Caco-2 (cell line): ENCODE measurements around the gene PUDP. TPM values are rescaled to one million over a fixed set of nuclear protein-coding genes. Genes with fewer than 3 reads are reported as not detected.
"Not testable (repeated sequence)": the region's sequence is repeated elsewhere in the genome, so short reads cannot be mapped to it uniquely, and the experiment has no call there.

Source experiments
- BruUV-seq: library from RNA; stranded (reverse); fragments of 400-500 nt; replicated peaks from 2 replicates; lab custom pipeline; 2021; lab: Mats Ljungman, UMichigan
- CTCF ChIA-PET: fragments of 300-600 bp; sonication (Branson Sonifier 250); formaldehyde crosslinking; loops from one replicate; lab custom pipeline; 2022; ENCODE audit warnings: antibody characterized with exemption; lab: Charles Lee
- POLR2A ChIA-PET: fragments of 300-600 bp; sonication (Branson Sonifier 250); formaldehyde crosslinking; loops from one replicate; lab custom pipeline; 2022; ENCODE audit warnings: antibody characterized with exemption; lab: Charles Lee
- DNase-seq, 2 experiments: peaks; one replicate each; pipeline versions ENCODE4 v3.0.0 to v3.0.0-alpha.2; 2020 to 2022
- H3K27me3 ChIP-seq: replicated peaks from 2 replicates; pipeline ENCODE4 v1.6.0; 2011; ENCODE audit warnings: low read length; ENCODE audit not compliant: control insufficient read depth, insufficient read depth
- H3K36me3 ChIP-seq: 2 replicates; pipeline ENCODE4 v1.5.1; 2011; ENCODE audit warnings: low read length; ENCODE audit not compliant: control insufficient read depth, insufficient read depth
- H3K4me1 ChIP-seq: fragments of 250-450 bp; sonication (Bioruptor Pico); 2 replicates; pipeline ENCODE4 v1.5.1; 2020; ENCODE audit warnings: mild to moderate bottlenecking
- H3K4me3 ChIP-seq: 2 replicates; pipeline ENCODE4 v1.5.1; 2011; ENCODE audit warnings: low read depth, mild to moderate bottlenecking, control low read depth, low read length
- H3K9me3 ChIP-seq: fragments of 250-450 bp; sonication (Bioruptor Pico); 2 replicates; pipeline ENCODE4 v1.5.1; 2020; ENCODE audit warnings: mild to moderate bottlenecking, moderate library complexity
- H3K27ac Mint-ChIP-seq: one replicate; pipeline ENCODE4 v1.8.0; 2022; ENCODE audit warnings: mixed read lengths; ENCODE audit not compliant: unreplicated experiment
- H3K27me3 Mint-ChIP-seq: one replicate; pipeline ENCODE4 v1.8.0; 2022; ENCODE audit warnings: mixed read lengths; ENCODE audit not compliant: insufficient read depth, unreplicated experiment
- H3K36me3 Mint-ChIP-seq: one replicate; pipeline ENCODE4 v1.8.0; 2022; ENCODE audit warnings: mild to moderate bottlenecking, mixed read lengths; ENCODE audit not compliant: insufficient read depth, unreplicated experiment
- H3K4me1 Mint-ChIP-seq: one replicate; pipeline ENCODE4 v1.8.0; 2022; ENCODE audit warnings: low read depth, mixed read lengths; ENCODE audit not compliant: unreplicated experiment
- H3K4me3 Mint-ChIP-seq: one replicate; pipeline ENCODE4 v1.8.0; 2022; ENCODE audit warnings: mild to moderate bottlenecking, moderate library complexity, mixed read lengths; ENCODE audit not compliant: unreplicated experiment
- H3K9me3 Mint-ChIP-seq: one replicate; pipeline ENCODE4 v1.8.0; 2022; ENCODE audit warnings: mixed read lengths; ENCODE audit not compliant: unreplicated experiment
- CTCF ChIP-seq, 2 experiments: fragments of 200-600 bp in 1 of 2; IDR thresholded peaks; 1 replicate in 1 of 2; 2 replicates in 1 of 2; pipeline versions ENCODE4 v1.5.1 to v1.8.0; 2011 to 2022; ENCODE audit warnings: antibody characterized with exemption in 1 of 2, control low read depth in 1 of 2, inconsistent platforms in 1 of 2, low read depth in 1 of 2, low read length in 1 of 2, mild to moderate bottlenecking in 1 of 2, moderate library complexity in 1 of 2; ENCODE audit not compliant: insufficient read depth in 1 of 2, severe bottlenecking in 1 of 2, unreplicated experiment in 1 of 2
- intact Hi-C: fragments of 100-400 bp; cut with micrococcal nuclease; formaldehyde crosslinking; loops from one replicate; pipeline ENCODE4 v1.10.0; 2022; ENCODE audit not compliant: unreplicated experiment
- total RNA-seq: library from RNA; stranded (reverse); gene quantifications from 2 replicates; pipeline ENCODE4 v1.2.3, GENCODE V29; 2022

Gene PUDP
- total RNA-seq, 1 experiment from 2014 or later: 57.5 TPM

GRCh38 chrX:7047951-7048350 is 100.0 kb downstream of the PUDP start:
- Histone ChIP-seq H3K4me1 (no peaks in the 10 kb centered on the region), H3K4me3 (no peak overlapping the region), H3K27me3 (no peaks in the 10 kb centered on the region), H3K36me3 (0 out of 2 replicates have a peak, but pooled peaks cover 2% of the 10 kb centered on the region), H3K9me3 (no peaks in the 10 kb centered on the region)
- Mint-ChIP-seq H3K4me1 (no peaks in the 10 kb centered on the region), H3K4me3 (no peak overlapping the region), H3K9me3 (peaks cover 6% of the 10 kb centered on the region), H3K36me3 (peaks cover 25% of the 10 kb centered on the region), H3K27me3 (no peaks in the 10 kb centered on the region), H3K27ac (no peak overlapping the region)
- BruUV-seq: no TSS peak
- TF ChIP-seq CTCF (IDR thresholded peaks at IDR 0.05; ENCODE audit: insufficient read depth in 1 of 2, low read depth in 1 of 2, low read length in 1 of 2, severe bottlenecking in 1 of 2, unreplicated experiment in 1 of 2): no peak
- ChIA-PET POLR2A (no interaction called here), CTCF (interaction anchor here (0.6 kb wide), 1 partner anchor 411 kb away, joined by 3 read pairs; no protein-coding TSS in a partner anchor)
- intact Hi-C loops: no loop called here
- no peak for DNase-seq

- H3K9me3 ChIP-seq: no peaks in the 10 kb centered on the region
- no peak overlapping the region for H3K4me3 Mint-ChIP-seq
- ChIA-PET CTCF (no interaction called here), POLR2A (interaction anchor here (0.6 kb wide), 1 partner anchor 160 kb away, joined by 3 read pairs; no protein-coding TSS in a partner anchor)
- peaks cover 6% of the 10 kb centered on the region for H3K9me3 Mint-ChIP-seq
- DNase-seq: no peak
- TF ChIP-seq CTCF (IDR thresholded peaks at IDR 0.05; ENCODE audit: insufficient read depth in 1 of 2, low read depth in 1 of 2, low read length in 1 of 2, severe bottlenecking in 1 of 2, unreplicated experiment in 1 of 2): no peak
- no peak overlapping the region for H3K4me3 ChIP-seq
- peaks cover 11% of the 10 kb centered on the region for H3K4me1 Mint-ChIP-seq
- BruUV-seq: no TSS peak
- no peaks in the 10 kb centered on the region for H3K27me3 Mint-ChIP-seq
- H3K36me3 ChIP-seq: 0 out of 2 replicates have a peak, but pooled peaks cover 2% of the 10 kb centered on the region
- intact Hi-C loops: no loop called here
- peaks cover 30% of the 10 kb centered on the region for H3K36me3 Mint-ChIP-seq
- no peak overlapping the region for H3K27ac Mint-ChIP-seq
- no peaks in the 10 kb centered on the region for H3K27me3 ChIP-seq
- H3K4me1 ChIP-seq: no peaks in the 10 kb centered on the region
Measured at GRCh38 chrX:7045238-7045955, 102.6 kb downstream of the PUDP start.

GRCh38 chrX:7043796-7044433 is 104.0 kb downstream of the PUDP start:
- Mint-ChIP-seq H3K36me3 (peaks cover 24% of the 10 kb centered on the region), H3K4me1 (peaks cover 11% of the 10 kb centered on the region)
- H3K36me3 ChIP-seq, H3K9me3 ChIP-seq, H3K4me3 ChIP-seq, H3K27ac Mint-ChIP-seq, DNase-seq, H3K4me1 ChIP-seq, H3K4me3 Mint-ChIP-seq, H3K27me3 Mint-ChIP-seq, H3K9me3 Mint-ChIP-seq, CTCF ChIA-PET, BruUV-seq, intact Hi-C loops, POLR2A ChIA-PET, H3K27me3 ChIP-seq: not testable (repeated sequence)
